HEK293 (cell line): ENCODE data around the gene UBL7.

ENCODE experiments used
- CTCF ChIA-PET: fragments of 350-600 bp; formaldehyde crosslinking; extraction: SDS; loops from one replicate; lab custom pipeline; 2021; ENCODE audit warnings: antibody characterized with exemption; lab: Yijun Ruan, JAX
- POLR2A ChIA-PET: fragments of 300-600 bp; formaldehyde crosslinking; extraction: SDS; loops from one replicate; lab custom pipeline; 2020; ENCODE audit warnings: antibody characterized with exemption, inconsistent platforms; lab: Yijun Ruan, JAX
- H3K27ac ChIP-seq: fragments of 200-500 bp; sonication (Bioruptor generic); 2 replicates; pipeline ENCODE4 v1.5.1; 2014; ENCODE audit warnings: low read depth, low read length, control low read depth, inconsistent platforms; ENCODE audit errors: extremely low read depth
- H3K36me3 ChIP-seq, 2 experiments: fragments of 200-500 bp in 1 of 2; sonication (Bioruptor generic) in 1 of 2; 1 replicate in 1 of 2; 2 replicates in 1 of 2; pipeline ENCODE4 v1.5.1; 2014 to 2017; ENCODE audit warnings: inconsistent platforms in 2 of 2, low read length in 2 of 2; ENCODE audit not compliant: control insufficient read depth in 2 of 2, insufficient read depth in 1 of 2
- H3K4me1 ChIP-seq: fragments of 200-500 bp; sonication (Bioruptor generic); 2 replicates; pipeline ENCODE4 v1.5.1; 2014; ENCODE audit warnings: mild to moderate bottlenecking, low read length, inconsistent platforms; ENCODE audit not compliant: control insufficient read depth, insufficient read depth
- H3K4me3 ChIP-seq: 2 replicates; pipeline ENCODE4 v1.5.1; 2011; ENCODE audit warnings: low read depth, mild to moderate bottlenecking, control low read depth, low read length, moderate library complexity
- H3K9me3 ChIP-seq: fragments of 200-500 bp; sonication (Bioruptor generic); 2 replicates; pipeline ENCODE4 v1.5.1; 2014; ENCODE audit warnings: low read depth, low read length, inconsistent platforms; ENCODE audit not compliant: control insufficient read depth, insufficient read depth
- EGR2 ChIP-seq: fragments of 450-650 bp; formaldehyde crosslinking; IDR thresholded peaks from 2 replicates; pipeline ENCODE4 v1.5.1; 2016; ENCODE audit warnings: low read depth, missing biosample characterization, missing genetic modification characterization
- GLIS1 ChIP-seq: fragments of 450-650 bp; formaldehyde crosslinking; IDR thresholded peaks from 2 replicates; pipeline ENCODE4 v1.5.1; 2016; ENCODE audit warnings: missing biosample characterization, missing genetic modification characterization
- PATZ1 ChIP-seq: fragments of 450-650 bp; formaldehyde crosslinking; IDR thresholded peaks from 2 replicates; pipeline ENCODE4 v1.5.1; 2016; ENCODE audit warnings: missing biosample characterization, missing genetic modification characterization
- PRDM1 ChIP-seq: fragments of 450-650 bp; formaldehyde crosslinking; IDR thresholded peaks from 2 replicates; pipeline ENCODE4; 2016; ENCODE audit warnings: missing biosample characterization, missing genetic modification characterization
- SETDB1 ChIP-seq: IDR thresholded peaks from one replicate; pipeline ENCODE4 v1.6.1; 2017; ENCODE audit warnings: mild to moderate bottlenecking, low read length, moderate library complexity, mixed read lengths; ENCODE audit not compliant: insufficient read length
- SP7 ChIP-seq: fragments of 450-650 bp; formaldehyde crosslinking; IDR thresholded peaks from 2 replicates; pipeline ENCODE4 v1.5.1; 2016; ENCODE audit warnings: missing biosample characterization, missing genetic modification characterization
- WT1 ChIP-seq: fragments of 450-650 bp; formaldehyde crosslinking; IDR thresholded peaks from 2 replicates; pipeline ENCODE4 v1.5.1; 2016; ENCODE audit warnings: missing biosample characterization, missing genetic modification characterization
- YY1 ChIP-seq: fragments of 450-650 bp; formaldehyde crosslinking; IDR thresholded peaks from 2 replicates; pipeline ENCODE4 v1.5.1; 2018; ENCODE audit warnings: missing biosample characterization, missing genetic modification characterization
- ZFHX2 ChIP-seq: fragments of 450-650 bp; formaldehyde crosslinking; conservative IDR thresholded peaks from 2 replicates; pipeline ENCODE4 v1.5.1; 2016; ENCODE audit warnings: missing biosample characterization, missing genetic modification characterization
- ZIC2 ChIP-seq: fragments of 450-650 bp; formaldehyde crosslinking; IDR thresholded peaks from 2 replicates; pipeline ENCODE4 v1.5.1; 2016; ENCODE audit warnings: missing biosample characterization, missing genetic modification characterization
- ZNF114 ChIP-seq: fragments of 450-650 bp; formaldehyde crosslinking; IDR thresholded peaks from 2 replicates; pipeline ENCODE4 v1.5.0; 2017; ENCODE audit warnings: missing biosample characterization, missing genetic modification characterization
- ZNF148 ChIP-seq: fragments of 450-650 bp; formaldehyde crosslinking; IDR thresholded peaks from 2 replicates; pipeline ENCODE4 v1.5.0; 2017; ENCODE audit warnings: missing biosample characterization, missing genetic modification characterization, borderline replicate concordance
- ZNF610 ChIP-seq: fragments of 450-650 bp; formaldehyde crosslinking; IDR thresholded peaks from 2 replicates; pipeline ENCODE4 v1.5.1; 2016; ENCODE audit warnings: missing biosample characterization, missing genetic modification characterization, borderline replicate concordance

Gene UBL7

DNA sequence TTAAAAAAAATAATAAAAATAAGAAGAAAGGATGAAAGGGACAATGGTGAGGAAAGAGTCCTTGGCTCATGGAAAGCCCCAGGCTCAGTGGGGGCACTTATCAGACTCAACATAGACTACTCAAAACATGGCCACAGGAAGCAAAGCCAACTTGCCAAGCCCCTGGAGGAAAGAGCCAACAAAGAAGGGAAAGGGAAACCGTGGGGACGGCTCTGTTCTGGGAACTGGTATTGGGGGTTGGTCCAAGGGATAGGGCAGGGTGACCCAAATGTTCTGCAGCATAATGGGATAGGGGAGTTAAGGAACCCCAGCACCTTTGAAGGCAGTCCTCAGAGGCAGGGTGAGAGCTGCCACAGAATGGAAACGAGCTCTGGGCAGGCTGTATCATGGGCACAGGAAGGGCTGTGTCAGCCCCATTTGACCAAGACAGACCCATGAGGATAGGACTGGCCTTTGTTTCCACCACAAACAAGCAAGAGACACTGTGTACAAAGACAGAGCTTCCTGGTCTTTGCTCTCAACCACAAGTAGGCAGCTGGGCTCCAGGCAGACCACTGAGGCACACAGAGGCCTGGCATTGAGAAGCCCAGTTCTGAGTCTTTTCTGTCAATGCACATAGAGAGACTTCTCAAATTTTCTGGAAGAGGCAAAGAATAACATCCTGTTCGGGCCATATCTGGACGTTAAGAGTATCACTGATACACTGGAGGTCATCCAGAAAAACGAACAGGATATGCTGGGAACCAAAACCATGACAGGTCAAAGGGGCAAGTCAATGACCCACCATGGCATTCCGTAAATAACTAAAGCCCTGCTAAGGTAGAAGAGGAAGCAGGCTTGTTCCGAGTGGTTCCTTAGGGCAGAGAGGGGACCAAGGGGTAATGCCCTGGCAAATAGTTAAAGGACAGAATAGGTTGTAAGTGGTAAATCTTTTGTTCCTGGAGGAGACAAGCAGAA lies 16.6 kb downstream of the UBL7 start:
- Histone ChIP-seq H3K4me1 (no peaks in the 10 kb centered on the region), H3K9me3 (no peaks in the 10 kb centered on the region), H3K36me3 (peaks cover 8 to 49% of the 10 kb centered on the region in 2 experiments), H3K4me3 (no peak overlapping the region), H3K27ac (no peak overlapping the region)
- ChIA-PET POLR2A (no interaction called here), CTCF (interaction anchor here (0.7 to 26.4 kb wide), 3 partner anchors 66 to 326 kb away, joined by 3 to 768 read pairs (median 4); partner anchors contain the start of gene CYP11A1)
- TF ChIP-seq SP7 (tag by site-specific recombination) (0 out of 2 replicates have a peak, but pooled peaks have one; percentile 10), ZNF610 (tag by site-specific recombination) (no peak)

GRCh38 chr15:74443100-74443909 lies 17.7 kb downstream of the UBL7 start:
- TF ChIP-seq ZFHX2: 0 out of 2 replicates have a peak, but pooled peaks have one; percentile 21
- TF ChIP-seq ZNF114 (tag by site-specific recombination): no peak
- peak; percentile 73; the same call in 1 of the 2 replicates for TF ChIP-seq EGR2 (tag by site-specific recombination)
- TF ChIP-seq SETDB1: no peak
- TF ChIP-seq WT1: no peak
- TF ChIP-seq PRDM1 (tag by site-specific recombination): 0 out of 2 replicates have a peak, but pooled peaks have one; percentile 11
- TF ChIP-seq, all 188 proteins: peak for 3
- Histone ChIP-seq H3K4me3 (no peak overlapping the region), H3K9me3 (no peaks in the 10 kb centered on the region), H3K36me3 (peaks cover 6 to 39% of the 10 kb centered on the region in 2 experiments), H3K27ac (no peak overlapping the region), H3K4me1 (no peaks in the 10 kb centered on the region)
- POLR2A ChIA-PET: interaction anchor here (0.6 kb wide), 1 partner anchor 33 kb away, joined by 7 read pairs; no protein-coding TSS in a partner anchor
- CTCF ChIA-PET: interaction anchor here (0.6 to 26.4 kb wide), 4 partner anchors 8 to 327 kb away, joined by 3 to 768 read pairs (median 4); partner anchors contain the start of gene CYP11A1

DNA sequence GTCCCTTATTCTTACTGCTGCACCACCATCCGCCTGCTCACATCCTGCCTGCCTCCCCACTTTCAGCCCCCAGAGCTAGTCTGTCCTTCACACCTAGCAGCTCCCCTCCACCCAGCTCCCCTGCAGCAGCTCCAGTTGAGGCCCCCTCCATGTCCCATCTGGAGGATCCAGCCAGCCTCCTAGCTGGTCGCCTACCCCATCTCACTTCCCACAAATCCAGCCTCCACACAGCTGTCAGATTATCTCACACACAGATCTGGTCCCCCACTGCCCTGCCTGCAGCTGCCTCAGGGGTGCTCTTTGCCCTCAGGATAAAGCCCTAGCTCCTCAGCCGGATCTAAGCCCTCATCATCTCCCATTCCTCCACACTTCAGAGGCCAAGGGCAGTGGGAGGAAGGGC lies 18.4 kb downstream of the UBL7 start:
- Histone ChIP-seq H3K9me3 (no peaks in the 10 kb centered on the region), H3K36me3 (peaks cover 5 to 32% of the 10 kb centered on the region in 2 experiments), H3K4me3 (no peak overlapping the region)
- CTCF ChIA-PET: interaction anchor here (0.6 to 26.4 kb wide), 5 partner anchors 9 to 88 kb away, joined by 3 to 768 read pairs (median 3); partner anchors contain the start of gene CYP11A1
- POLR2A ChIA-PET: interaction anchor here (0.6 kb wide), 1 partner anchor 33 kb away, joined by 7 read pairs; no protein-coding TSS in a partner anchor
- TF ChIP-seq WT1 (no peak), ZNF148 (tag by site-specific recombination) (no peak), GLIS1 (peak; percentile 69), PATZ1 (tag by site-specific recombination) (0 out of 2 replicates have a peak, but pooled peaks have one; percentile 20), ZIC2 (tag by site-specific recombination) (peak; percentile 91), YY1 (tag by site-specific recombination) (no peak), ZFHX2 (peak; percentile 45)
- TF ChIP-seq, all 188 proteins: peak for 4
- no peak overlapping the region for H3K27ac ChIP-seq
- no peaks in the 10 kb centered on the region for H3K4me1 ChIP-seq
